GM23338 (cell line): ENCODE measurements around the gene BAAT. TPM values are rescaled to one million over a fixed set of nuclear protein-coding genes. Genes with fewer than 3 reads are reported as not detected.

ENCODE experiments used
- ATAC-seq: fragments of 200-7000 bp; cut with Tn5 transposase; 3 replicates; pipeline ENCODE4 v1.9.1; 2020
- DNase-seq: peaks from one replicate; pipeline ENCODE4 v3.0.0-alpha.2; 2015; ENCODE audit warnings: low spot score
- H2AFZ ChIP-seq: fragments of 200-600 bp; sonication (generic); 2 replicates; pipeline ENCODE4 v1.8.0; 2016; ENCODE audit warnings: antibody characterized with exemption, mild to moderate bottlenecking, moderate library complexity
- H3F3A ChIP-seq: fragments of 200-600 bp; sonication (generic); replicated peaks from 2 replicates; pipeline ENCODE4 v1.8.0; 2017; ENCODE audit warnings: antibody characterized with exemption, mixed run types, low read depth
- H3K27ac ChIP-seq: fragments of 200-600 bp; sonication (generic); 2 replicates; pipeline ENCODE4 v1.6.1; 2016; ENCODE audit warnings: low read depth
- H3K27me3 ChIP-seq: fragments of 200-600 bp; sonication (generic); 2 replicates; pipeline ENCODE4 v1.8.0; 2016; ENCODE audit warnings: mild to moderate bottlenecking, mixed run types, moderate library complexity; ENCODE audit not compliant: insufficient read depth
- H3K36me3 ChIP-seq: fragments of 200-600 bp; sonication (generic); 2 replicates; pipeline ENCODE4 v1.8.0; 2016; ENCODE audit warnings: mild to moderate bottlenecking; ENCODE audit not compliant: insufficient read depth
- H3K4me1 ChIP-seq: fragments of 200-600 bp; sonication (generic); 2 replicates; pipeline ENCODE4 v1.8.0; 2016; ENCODE audit warnings: mild to moderate bottlenecking, moderate library complexity; ENCODE audit not compliant: insufficient read depth
- H3K4me2 ChIP-seq: fragments of 200-600 bp; sonication (generic); 2 replicates; pipeline ENCODE4 v1.7.1; 2017; ENCODE audit warnings: mixed run types
- H3K4me3 ChIP-seq: fragments of 200-600 bp; sonication (generic); 2 replicates; pipeline ENCODE4 v1.6.1; 2016; ENCODE audit warnings: mixed run types
- H3K79me2 ChIP-seq: fragments of 200-600 bp; sonication (generic); replicated peaks from 2 replicates; pipeline ENCODE4 v1.8.0; 2017; ENCODE audit warnings: mild to moderate bottlenecking; ENCODE audit not compliant: insufficient read depth
- H3K9me2 ChIP-seq: fragments of 200-600 bp; sonication (generic); 2 replicates; pipeline ENCODE4 v1.8.0; 2017; ENCODE audit not compliant: insufficient read depth
- H4K20me1 ChIP-seq: fragments of 200-600 bp; sonication (generic); replicated peaks from 2 replicates; pipeline ENCODE4 v1.8.0; 2017; ENCODE audit warnings: mild to moderate bottlenecking; ENCODE audit not compliant: insufficient read depth
- H3K27ac Mint-ChIP-seq: 2 replicates; pipeline ENCODE4 v1.8.0; 2020; ENCODE audit warnings: inconsistent platforms, mild to moderate bottlenecking, moderate library complexity, mixed read lengths
- H3K27me3 Mint-ChIP-seq: 3 replicates; pipeline ENCODE4 v1.8.0; 2022; ENCODE audit warnings: low read depth, mild to moderate bottlenecking, moderate library complexity, mixed read lengths, inconsistent platforms; ENCODE audit not compliant: insufficient read depth, poor library complexity
- H3K36me3 Mint-ChIP-seq: 3 replicates; pipeline ENCODE4 v1.8.0; 2021; ENCODE audit warnings: low read depth, mild to moderate bottlenecking, inconsistent platforms, moderate library complexity, mixed read lengths
- H3K4me1 Mint-ChIP-seq: 3 replicates; pipeline ENCODE4 v1.8.0; 2020; ENCODE audit warnings: mild to moderate bottlenecking, inconsistent platforms, mixed read lengths
- H3K4me3 Mint-ChIP-seq: 3 replicates; pipeline ENCODE4 v1.8.0; 2021; ENCODE audit warnings: moderate library complexity, mild to moderate bottlenecking, inconsistent platforms, mixed read lengths
- H3K9me3 Mint-ChIP-seq: 3 replicates; pipeline ENCODE4 v1.8.0; 2020; ENCODE audit warnings: moderate library complexity, mild to moderate bottlenecking, inconsistent platforms, mixed read lengths
- CREB1 ChIP-seq: fragments of 250-450 bp; sonication (Bioruptor Pico); IDR thresholded peaks from 2 replicates; pipeline ENCODE4 v1.5.0; 2020; ENCODE audit warnings: low read depth, mild to moderate bottlenecking, moderate library complexity
- JUNB ChIP-seq: IDR thresholded peaks from one replicate; pipeline ENCODE4 v1.6.1; 2016; ENCODE audit warnings: antibody characterized with exemption; ENCODE audit not compliant: unreplicated experiment
- POLR2AphosphoS5 ChIP-seq: IDR thresholded peaks from 2 replicates; pipeline ENCODE4 v1.6.1; 2016; ENCODE audit warnings: antibody characterized with exemption, low read depth
- STAT1 ChIP-seq: IDR thresholded peaks from one replicate; pipeline ENCODE4 v1.6.1; 2016; ENCODE audit warnings: antibody characterized with exemption; ENCODE audit not compliant: unreplicated experiment
- ZNF114 ChIP-seq: fragments of 250-450 bp; sonication (Bioruptor Pico); IDR thresholded peaks from 2 replicates; pipeline ENCODE4 v1.5.0; 2020; ENCODE audit warnings: mild to moderate bottlenecking, moderate library complexity
- ZNF331 ChIP-seq: fragments of 250-450 bp; sonication (Bioruptor Pico); IDR thresholded peaks from 2 replicates; pipeline ENCODE4 v1.5.0; 2020; ENCODE audit warnings: low read depth, mild to moderate bottlenecking, moderate library complexity
- polyA plus RNA-seq: library from polyadenylated mRNA; unstranded; fragments of >200 nt; fragmentation: Nextera tagmentation; extraction: Ambion mirVana; gene quantifications from 2 replicates; pipeline ENCODE4 v1.2.1, GENCODE V29; 2016
- total RNA-seq: library from RNA; depleted of rRNA; stranded (reverse); fragments of >200 nt; shearing (Covaris generic); gene quantifications from 2 replicates; pipeline ENCODE4 v1.2.3, GENCODE V29; 2014
- TF ChIP-seq, protein P1 (sequence below): fragments of 250-450 bp; sonication (Bioruptor Pico); IDR thresholded peaks from 2 replicates; pipeline ENCODE4 v1.5.0; 2020; ENCODE audit warnings: mild to moderate bottlenecking, moderate library complexity
- TF ChIP-seq, protein P2 (sequence below), 2 experiments: fragments of 200-600 bp in 1 of 2; sonication (generic) in 1 of 2; conservative IDR thresholded peaks; 2 replicates each; pipeline versions ENCODE4 v1.5.1 to v1.6.1; 2016 to 2017; ENCODE audit warnings: antibody characterized with exemption in 2 of 2, low read depth in 2 of 2, mild to moderate bottlenecking in 2 of 2, moderate library complexity in 1 of 2

Gene BAAT
- total and polyA plus RNA-seq, 2 experiments from 2014 or later = 0.08 to 0.14 TPM

DNA sequence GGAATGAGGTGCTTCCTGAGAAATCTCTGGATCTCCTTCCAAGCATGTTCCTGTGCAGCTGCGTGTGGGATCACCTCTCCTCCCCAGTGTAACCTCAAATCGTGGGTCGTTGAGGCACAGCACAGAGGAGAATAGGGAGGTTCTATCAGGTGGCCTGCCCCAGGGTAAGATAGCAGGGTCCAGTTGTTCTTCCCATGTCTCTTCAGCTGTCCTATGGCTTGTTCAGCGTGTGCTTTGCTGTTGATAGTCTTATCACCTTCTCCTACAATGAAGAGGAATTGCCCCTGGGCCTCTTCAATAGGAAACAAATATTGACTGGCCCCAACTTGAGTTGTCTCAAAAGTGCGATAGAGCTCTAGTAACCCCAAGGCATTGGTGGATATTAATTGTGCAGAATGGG, 22.4 kb downstream of the BAAT start (continued):
- TF ChIP-seq, protein P1, sequence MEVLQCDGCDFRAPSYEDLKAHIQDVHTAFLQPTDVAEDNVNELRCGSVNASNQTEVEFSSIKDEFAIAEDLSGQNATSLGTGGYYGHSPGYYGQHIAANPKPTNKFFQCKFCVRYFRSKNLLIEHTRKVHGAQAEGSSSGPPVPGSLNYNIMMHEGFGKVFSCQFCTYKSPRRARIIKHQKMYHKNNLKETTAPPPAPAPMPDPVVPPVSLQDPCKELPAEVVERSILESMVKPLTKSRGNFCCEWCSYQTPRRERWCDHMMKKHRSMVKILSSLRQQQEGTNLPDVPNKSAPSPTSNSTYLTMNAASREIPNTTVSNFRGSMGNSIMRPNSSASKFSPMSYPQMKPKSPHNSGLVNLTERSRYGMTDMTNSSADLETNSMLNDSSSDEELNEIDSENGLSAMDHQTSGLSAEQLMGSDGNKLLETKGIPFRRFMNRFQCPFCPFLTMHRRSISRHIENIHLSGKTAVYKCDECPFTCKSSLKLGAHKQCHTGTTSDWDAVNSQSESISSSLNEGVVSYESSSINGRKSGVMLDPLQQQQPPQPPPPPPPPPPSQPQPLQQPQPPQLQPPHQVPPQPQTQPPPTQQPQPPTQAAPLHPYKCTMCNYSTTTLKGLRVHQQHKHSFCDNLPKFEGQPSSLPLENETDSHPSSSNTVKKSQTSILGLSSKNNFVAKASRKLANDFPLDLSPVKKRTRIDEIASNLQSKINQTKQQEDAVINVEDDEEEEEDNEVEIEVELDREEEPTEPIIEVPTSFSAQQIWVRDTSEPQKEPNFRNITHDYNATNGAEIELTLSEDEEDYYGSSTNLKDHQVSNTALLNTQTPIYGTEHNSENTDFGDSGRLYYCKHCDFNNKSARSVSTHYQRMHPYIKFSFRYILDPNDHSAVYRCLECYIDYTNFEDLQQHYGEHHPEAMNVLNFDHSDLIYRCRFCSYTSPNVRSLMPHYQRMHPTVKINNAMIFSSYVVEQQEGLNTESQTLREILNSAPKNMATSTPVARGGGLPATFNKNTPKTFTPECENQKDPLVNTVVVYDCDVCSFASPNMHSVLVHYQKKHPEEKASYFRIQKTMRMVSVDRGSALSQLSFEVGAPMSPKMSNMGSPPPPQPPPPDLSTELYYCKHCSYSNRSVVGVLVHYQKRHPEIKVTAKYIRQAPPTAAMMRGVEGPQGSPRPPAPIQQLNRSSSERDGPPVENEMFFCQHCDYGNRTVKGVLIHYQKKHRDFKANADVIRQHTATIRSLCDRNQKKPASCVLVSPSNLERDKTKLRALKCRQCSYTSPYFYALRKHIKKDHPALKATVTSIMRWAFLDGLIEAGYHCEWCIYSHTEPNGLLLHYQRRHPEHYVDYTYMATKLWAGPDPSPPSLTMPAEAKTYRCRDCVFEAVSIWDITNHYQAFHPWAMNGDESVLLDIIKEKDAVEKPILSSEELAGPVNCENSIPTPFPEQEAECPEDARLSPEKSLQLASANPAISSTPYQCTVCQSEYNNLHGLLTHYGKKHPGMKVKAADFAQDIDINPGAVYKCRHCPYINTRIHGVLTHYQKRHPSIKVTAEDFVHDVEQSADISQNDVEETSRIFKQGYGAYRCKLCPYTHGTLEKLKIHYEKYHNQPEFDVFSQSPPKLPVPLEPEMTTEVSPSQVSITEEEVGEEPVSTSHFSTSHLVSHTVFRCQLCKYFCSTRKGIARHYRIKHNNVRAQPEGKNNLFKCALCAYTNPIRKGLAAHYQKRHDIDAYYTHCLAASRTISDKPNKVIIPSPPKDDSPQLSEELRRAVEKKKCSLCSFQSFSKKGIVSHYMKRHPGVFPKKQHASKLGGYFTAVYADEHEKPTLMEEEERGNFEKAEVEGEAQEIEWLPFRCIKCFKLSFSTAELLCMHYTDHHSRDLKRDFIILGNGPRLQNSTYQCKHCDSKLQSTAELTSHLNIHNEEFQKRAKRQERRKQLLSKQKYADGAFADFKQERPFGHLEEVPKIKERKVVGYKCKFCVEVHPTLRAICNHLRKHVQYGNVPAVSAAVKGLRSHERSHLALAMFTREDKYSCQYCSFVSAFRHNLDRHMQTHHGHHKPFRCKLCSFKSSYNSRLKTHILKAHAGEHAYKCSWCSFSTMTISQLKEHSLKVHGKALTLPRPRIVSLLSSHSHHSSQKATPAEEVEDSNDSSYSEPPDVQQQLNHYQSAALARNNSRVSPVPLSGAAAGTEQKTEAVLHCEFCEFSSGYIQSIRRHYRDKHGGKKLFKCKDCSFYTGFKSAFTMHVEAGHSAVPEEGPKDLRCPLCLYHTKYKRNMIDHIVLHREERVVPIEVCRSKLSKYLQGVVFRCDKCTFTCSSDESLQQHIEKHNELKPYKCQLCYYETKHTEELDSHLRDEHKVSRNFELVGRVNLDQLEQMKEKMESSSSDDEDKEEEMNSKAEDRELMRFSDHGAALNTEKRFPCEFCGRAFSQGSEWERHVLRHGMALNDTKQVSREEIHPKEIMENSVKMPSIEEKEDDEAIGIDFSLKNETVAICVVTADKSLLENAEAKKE (CRISPR knock-in tag) = no peak
- no peak for TF ChIP-seq ZNF331
- no peak for TF ChIP-seq POLR2AphosphoS5

DNA sequence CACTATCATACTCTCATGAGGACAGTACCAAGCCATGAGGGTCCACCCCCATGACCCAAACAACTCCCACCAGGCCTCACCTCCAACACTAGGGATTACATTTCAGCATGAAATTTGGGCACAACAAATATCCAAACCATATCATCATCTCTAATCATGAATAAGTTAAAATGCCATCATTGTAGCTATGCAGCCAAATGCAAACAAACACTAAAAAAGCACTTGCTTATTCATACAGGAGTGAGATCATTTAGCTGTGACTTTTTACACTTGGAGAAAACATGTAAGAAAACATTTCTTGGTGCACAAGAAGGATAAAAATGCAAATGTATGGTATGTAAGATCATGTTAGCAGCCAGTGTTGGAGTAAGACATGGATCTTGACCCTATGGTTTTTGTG, 24.2 kb downstream of the BAAT start:
- Histone ChIP-seq H3K9me2 (peaks cover 15% of the 10 kb centered on the region; the same call in 1 of the 2 replicates), H3K4me2 (no peak overlapping the region), H3K27me3 (no peaks in the 10 kb centered on the region), H2AFZ (no peak overlapping the region), H3K27ac (no peak overlapping the region), H3K4me1 (no peaks in the 10 kb centered on the region), H3K4me3 (no peak overlapping the region), H3F3A (no peaks in the 10 kb centered on the region), H4K20me1 (no peaks in the 10 kb centered on the region), H3K79me2 (no peaks in the 10 kb centered on the region), H3K36me3 (no peaks in the 10 kb centered on the region)
- Mint-ChIP-seq H3K9me3 (peaks cover 3% of the 10 kb centered on the region; the same call in 1 of the 3 replicates), H3K4me3 (no peak overlapping the region), H3K27ac (no peak overlapping the region), H3K36me3 (no peaks in the 10 kb centered on the region), H3K27me3 (no peaks in the 10 kb centered on the region), H3K4me1 (no peaks in the 10 kb centered on the region)
- DNase-seq (no peak), ATAC-seq (no peak)
- TF ChIP-seq, protein P2, sequence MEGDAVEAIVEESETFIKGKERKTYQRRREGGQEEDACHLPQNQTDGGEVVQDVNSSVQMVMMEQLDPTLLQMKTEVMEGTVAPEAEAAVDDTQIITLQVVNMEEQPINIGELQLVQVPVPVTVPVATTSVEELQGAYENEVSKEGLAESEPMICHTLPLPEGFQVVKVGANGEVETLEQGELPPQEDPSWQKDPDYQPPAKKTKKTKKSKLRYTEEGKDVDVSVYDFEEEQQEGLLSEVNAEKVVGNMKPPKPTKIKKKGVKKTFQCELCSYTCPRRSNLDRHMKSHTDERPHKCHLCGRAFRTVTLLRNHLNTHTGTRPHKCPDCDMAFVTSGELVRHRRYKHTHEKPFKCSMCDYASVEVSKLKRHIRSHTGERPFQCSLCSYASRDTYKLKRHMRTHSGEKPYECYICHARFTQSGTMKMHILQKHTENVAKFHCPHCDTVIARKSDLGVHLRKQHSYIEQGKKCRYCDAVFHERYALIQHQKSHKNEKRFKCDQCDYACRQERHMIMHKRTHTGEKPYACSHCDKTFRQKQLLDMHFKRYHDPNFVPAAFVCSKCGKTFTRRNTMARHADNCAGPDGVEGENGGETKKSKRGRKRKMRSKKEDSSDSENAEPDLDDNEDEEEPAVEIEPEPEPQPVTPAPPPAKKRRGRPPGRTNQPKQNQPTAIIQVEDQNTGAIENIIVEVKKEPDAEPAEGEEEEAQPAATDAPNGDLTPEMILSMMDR (conservative IDR thresholded peaks at IDR 0.05; ENCODE audit: low read depth in 2 of 2) = no peak
- TF ChIP-seq ZNF331 (no peak), POLR2AphosphoS5 (no peak), STAT1 (no peak), ZNF114 (CRISPR knock-in tag) (no peak), JUNB (no peak), CREB1 (no peak)
- TF ChIP-seq, protein P1 (CRISPR knock-in tag) = no peak
